ENCODE measurements around the gene MYCN.
"Not testable (repeated sequence)": the region's sequence is repeated elsewhere in the genome, so short reads cannot be mapped to it uniquely, and the experiment has no call there.

Gene MYCN

DNA sequence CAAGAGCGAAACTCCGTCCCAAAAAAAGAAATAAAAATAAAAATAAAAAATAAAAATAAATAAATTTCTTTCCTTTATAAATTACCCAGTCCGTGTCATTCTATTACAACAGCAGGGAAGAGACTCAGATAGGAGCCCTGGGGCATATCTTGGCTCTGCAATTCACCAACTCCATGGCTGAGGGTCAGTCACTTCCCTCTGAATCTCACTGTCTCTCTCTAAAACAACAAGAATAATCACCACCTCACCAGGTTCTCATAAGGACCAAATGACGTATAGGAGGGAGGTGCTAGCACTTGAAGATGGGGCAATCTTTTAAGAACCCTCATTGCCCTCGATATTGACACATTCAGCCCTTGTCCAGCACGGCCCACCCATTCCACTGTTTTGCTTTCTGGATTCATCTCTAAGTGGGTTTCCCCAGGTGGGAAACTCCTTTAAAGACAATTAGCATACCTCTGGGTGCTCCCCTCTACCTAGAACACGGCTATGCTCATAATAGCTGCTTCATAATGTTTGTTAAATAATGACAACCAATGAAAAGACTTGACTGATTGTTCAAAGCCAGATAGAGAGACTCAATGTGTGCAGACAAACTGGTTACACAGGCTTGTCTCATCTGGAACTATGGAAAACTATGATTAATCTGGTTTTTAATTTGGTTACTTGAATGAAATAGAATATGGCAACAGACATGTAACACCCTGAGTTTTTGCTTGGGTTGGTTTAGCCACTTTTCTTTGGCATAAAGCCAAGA lies 15.1 kb downstream of the MYCN start:
- Mint-ChIP-seq H3K9me3 (no peaks in the 10 kb centered on the region), H3K4me3 (no peak overlapping the region), H3K36me3 (no peaks in the 10 kb centered on the region), H3K4me1 (no peaks in the 10 kb centered on the region), H3K27ac (no peak overlapping the region)
- DNase-seq (ENCODE audit: low spot score in 2 of 2) (no peak), ATAC-seq (no peak)

- ATAC-seq (no peak), DNase-seq (ENCODE audit: low spot score in 2 of 2) (no peak)
- Mint-ChIP-seq H3K36me3 (no peaks in the 10 kb centered on the region), H3K27ac (no peak overlapping the region), H3K4me1 (no peaks in the 10 kb centered on the region), H3K9me3 (no peaks in the 10 kb centered on the region), H3K4me3 (no peak overlapping the region)
These were observed 15.9 kb downstream of the MYCN start for GRCh38 chr2:15956230-15956629.

GRCh38 chr2:15956751-15957736 lies 16.7 kb downstream of the MYCN start:
- no peaks in the 10 kb centered on the region for H3K4me1 Mint-ChIP-seq
- no peak for ATAC-seq
- no peaks in the 10 kb centered on the region for H3K9me3 Mint-ChIP-seq
- no peaks in the 10 kb centered on the region for H3K36me3 Mint-ChIP-seq
- H3K27ac Mint-ChIP-seq = no peak overlapping the region
- no peak overlapping the region for H3K4me3 Mint-ChIP-seq
- DNase-seq (ENCODE audit: low spot score in 2 of 2) = no peak

DNA sequence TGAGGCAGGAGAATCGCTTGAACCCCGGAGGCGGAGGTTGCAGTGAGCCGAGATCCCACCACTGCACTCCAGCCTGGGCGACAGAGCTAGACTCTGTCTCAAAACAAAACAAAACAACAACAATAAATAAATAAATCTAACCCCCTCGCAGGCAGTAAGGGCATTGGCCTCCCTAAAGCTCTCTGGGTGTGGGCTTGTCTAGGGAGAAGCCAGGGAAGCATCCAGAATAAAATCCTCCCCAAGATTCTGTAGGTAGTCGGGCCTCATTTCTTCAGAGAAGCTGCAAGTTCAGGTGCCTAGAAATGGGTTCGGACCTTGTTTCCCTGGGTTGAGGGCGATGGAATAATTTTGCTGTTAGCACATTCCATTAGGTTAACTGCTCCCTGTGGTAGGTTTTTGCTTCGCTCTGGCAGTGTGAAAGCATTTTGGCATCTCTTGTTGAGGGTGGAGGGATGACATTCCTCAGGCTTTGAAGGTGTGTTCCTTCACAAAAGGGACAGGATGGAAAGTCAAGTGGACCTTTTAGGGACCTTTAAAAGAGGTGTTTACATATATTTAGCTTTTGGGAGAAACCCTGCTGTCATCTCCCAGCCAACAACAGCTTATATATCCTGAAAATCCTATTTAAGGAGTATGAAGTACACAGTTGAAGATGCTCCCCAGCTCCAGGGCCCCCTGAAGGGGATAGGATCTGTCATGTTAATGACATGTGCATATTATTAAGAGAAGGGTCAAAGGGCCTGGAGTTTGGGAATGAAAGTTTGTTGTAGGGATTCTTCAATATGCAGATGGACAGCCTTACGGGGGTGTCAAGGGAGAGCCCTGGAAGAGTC lies 17.7 kb downstream of the MYCN start:
- Mint-ChIP-seq H3K4me3 (no peak overlapping the region), H3K9me3 (no peaks in the 10 kb centered on the region), H3K27ac (no peak overlapping the region), H3K4me1 (no peaks in the 10 kb centered on the region), H3K36me3 (no peaks in the 10 kb centered on the region)
- ATAC-seq (no peak), DNase-seq (ENCODE audit: low spot score in 2 of 2) (no peak)

DNA sequence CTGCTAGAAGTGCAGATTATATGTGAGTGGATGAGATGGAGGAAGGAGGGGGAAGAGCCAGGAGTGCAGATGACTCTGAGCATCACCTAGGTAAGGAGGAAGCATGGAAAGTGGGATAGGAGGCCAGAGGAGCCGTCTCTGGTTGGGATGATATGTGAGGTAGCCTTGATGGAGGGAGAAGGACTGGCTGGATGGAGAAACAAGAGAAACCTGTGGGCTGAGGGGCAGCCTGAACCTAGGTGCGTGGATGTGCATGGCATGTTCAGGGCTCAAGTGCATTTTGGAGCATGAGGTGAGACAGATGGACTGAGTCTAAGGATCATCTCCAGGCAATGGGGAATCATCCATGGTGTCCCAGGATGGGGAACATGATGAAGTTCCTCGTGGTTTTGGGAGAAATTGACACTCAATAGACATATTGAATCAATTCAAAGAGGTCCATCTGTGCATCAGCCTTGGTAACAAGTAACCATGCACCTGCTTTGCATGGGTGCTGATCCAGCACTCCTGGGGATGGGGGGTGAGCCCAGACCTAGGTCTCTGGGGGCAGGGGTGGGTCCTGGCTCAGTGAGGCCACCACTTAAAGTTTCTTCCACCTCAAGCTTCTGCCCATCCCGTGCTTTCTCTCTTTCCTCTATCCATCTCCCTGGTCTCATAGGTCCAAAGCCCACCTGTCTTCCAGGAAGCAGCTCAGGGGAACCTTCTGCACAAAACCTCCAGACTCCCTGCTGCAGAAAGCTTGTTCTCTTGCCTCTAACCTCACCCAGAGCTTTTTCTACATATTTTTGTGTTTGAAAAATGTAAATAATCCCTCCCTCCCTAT lies 19.2 kb downstream of the MYCN start:
- DNase-seq (ENCODE audit: low spot score in 2 of 2) (no peak), ATAC-seq (no peak)
- H3K9me3 Mint-ChIP-seq = peaks cover 2% of the 10 kb centered on the region
- no peaks in the 10 kb centered on the region for H3K4me1 Mint-ChIP-seq
- no peaks in the 10 kb centered on the region for H3K36me3 Mint-ChIP-seq
- no peak overlapping the region for H3K27ac Mint-ChIP-seq
- H3K4me3 Mint-ChIP-seq = no peak overlapping the region

DNA sequence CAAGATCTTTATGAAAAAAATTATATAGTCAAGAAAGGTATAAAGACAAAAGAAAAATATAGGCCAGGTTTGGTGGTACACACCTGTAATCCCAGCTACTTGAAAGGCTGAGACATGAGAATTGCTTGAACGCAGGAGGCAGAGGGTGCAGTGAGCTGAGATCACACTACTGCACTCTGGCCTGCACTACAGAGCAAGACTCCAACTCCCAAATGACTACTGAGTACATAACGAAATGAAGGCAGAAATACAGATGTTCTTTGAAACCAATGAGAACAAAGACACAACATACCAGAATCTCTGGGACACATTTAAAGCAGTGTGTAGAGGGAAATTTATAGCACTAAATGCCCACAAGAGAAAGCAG lies 19.8 kb downstream of the MYCN start:
- DNase-seq (ENCODE audit: low spot score in 2 of 2); H3K4me1 Mint-ChIP-seq; H3K4me3 Mint-ChIP-seq; H3K9me3 Mint-ChIP-seq; H3K27ac Mint-ChIP-seq; H3K36me3 Mint-ChIP-seq; ATAC-seq: not testable (repeated sequence)

GRCh38 chr2:15963109-15963976 lies 23.0 kb downstream of the MYCN start:
- H3K9me3 Mint-ChIP-seq; H3K27ac Mint-ChIP-seq; H3K4me3 Mint-ChIP-seq; H3K36me3 Mint-ChIP-seq; ATAC-seq; DNase-seq (ENCODE audit: low spot score in 2 of 2); H3K4me1 Mint-ChIP-seq: not testable (repeated sequence)

DNA sequence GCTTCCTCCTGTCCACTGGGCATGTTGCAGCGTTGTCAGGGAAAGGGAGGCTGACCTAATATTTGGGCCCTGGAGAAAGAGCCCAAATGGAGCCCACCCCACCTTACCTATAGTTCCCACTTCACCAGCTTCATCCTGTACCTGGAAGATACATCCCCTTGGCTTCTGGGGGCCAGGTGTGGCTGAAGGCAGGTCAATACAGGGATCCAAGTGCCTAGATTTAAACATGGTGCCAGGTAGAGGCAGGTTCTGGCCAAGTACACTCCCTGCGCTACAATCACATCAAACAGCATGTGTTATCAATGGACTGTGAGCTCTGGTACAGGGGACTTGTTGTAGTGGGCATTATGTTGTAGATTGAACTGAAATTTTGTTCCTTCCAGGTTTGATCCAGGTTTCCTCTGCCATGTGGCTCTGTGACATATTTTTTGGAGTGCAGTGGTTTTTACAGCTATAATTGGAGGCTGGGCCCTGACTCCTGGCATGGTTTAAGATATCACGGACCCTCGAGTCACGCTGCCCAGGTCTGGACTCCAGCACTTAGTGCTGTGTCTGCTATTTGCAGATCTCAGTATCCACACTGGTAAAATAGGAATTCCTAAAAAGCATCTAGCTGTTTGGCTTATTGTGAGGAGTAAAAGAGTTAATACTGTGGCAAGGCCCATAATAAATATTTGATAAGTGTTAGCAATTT lies 23.8 kb downstream of the MYCN start:
- Mint-ChIP-seq H3K27ac (no peak overlapping the region), H3K9me3 (peaks cover 2% of the 10 kb centered on the region), H3K36me3 (no peaks in the 10 kb centered on the region), H3K4me1 (peaks cover 5% of the 10 kb centered on the region), H3K4me3 (no peak overlapping the region)
- ATAC-seq (no peak), DNase-seq (ENCODE audit: low spot score in 2 of 2) (no peak)

DNA sequence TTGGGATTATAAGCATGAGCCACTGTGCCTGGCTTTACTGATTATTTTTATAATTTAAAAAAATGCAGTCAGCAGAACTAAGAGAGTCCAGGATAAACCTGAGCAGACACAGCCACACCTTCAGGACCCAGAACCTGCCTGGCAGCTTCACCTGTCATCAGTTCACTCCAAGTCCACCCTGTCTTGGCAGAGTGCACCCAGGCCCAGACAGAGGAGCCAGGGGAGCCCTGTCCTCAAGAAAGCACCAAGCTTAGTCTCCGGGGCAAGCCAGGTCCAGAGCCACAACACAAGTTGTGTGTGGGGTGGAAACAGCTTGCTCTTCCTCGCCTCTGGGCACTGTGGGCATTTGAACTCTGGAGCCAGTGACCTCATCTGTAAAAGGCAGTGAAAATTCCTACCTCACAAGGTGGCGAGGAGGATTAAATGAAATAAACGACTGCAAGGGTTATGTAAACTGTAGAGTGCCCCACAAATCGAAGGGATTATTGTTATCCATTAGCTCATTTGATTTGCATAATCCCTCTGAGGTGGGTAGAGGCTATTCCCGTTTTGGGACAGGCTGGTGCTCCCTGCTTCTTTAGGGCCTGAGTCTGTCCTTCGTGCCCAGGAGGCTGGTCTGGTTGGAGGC lies 24.7 kb downstream of the MYCN start:
- DNase-seq (ENCODE audit: low spot score in 2 of 2) (no peak), ATAC-seq (no peak)
- H3K27ac Mint-ChIP-seq = no peak overlapping the region
- H3K36me3 Mint-ChIP-seq = no peaks in the 10 kb centered on the region
- H3K4me1 Mint-ChIP-seq = peaks cover 5% of the 10 kb centered on the region
- no peak overlapping the region for H3K4me3 Mint-ChIP-seq
- peaks cover 2% of the 10 kb centered on the region for H3K9me3 Mint-ChIP-seq

DNA sequence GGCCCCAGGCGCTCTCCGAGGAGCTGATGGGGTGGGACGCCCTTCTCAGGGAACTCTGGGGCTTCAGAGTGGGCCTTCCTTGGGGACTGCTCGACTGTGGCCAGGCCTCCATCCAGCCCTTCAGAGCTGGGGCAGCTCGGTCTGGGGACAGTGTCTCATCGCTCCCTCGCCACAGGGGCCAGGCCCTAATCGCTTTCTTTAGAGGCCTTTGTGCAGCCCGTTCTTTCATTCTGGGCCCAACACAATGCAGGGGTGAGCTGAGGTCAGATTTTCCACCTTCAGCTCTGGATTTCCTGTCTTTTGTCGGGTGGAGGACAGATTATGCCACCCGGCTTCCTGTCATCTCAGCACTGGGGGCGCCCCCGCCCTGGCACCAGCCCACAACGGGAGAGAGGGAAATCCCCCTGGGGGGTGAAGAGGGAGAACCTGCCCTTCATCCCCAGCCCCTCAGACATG lies 25.2 kb downstream of the MYCN start:
- Mint-ChIP-seq H3K4me3 (no peak overlapping the region), H3K27ac (peak overlapping the region; percentile 32), H3K36me3 (no peaks in the 10 kb centered on the region), H3K4me1 (peaks cover 8% of the 10 kb centered on the region), H3K9me3 (peaks cover 3% of the 10 kb centered on the region)
- DNase-seq (ENCODE audit: low spot score in 2 of 2) (no peak), ATAC-seq (peak; percentile 47)

GRCh38 chr2:15967415-15968279 lies 27.3 kb downstream of the MYCN start:
- Mint-ChIP-seq H3K4me3 (no peak overlapping the region), H3K4me1 (peaks cover 11% of the 10 kb centered on the region), H3K36me3 (no peaks in the 10 kb centered on the region), H3K27ac (no peak overlapping the region), H3K9me3 (peaks cover 4% of the 10 kb centered on the region)
- no peak for ATAC-seq
- DNase-seq (ENCODE audit: low spot score in 2 of 2) = no peak
